ENCODE results near the gene ESRRA. TPM values are rescaled to one million over a fixed set of nuclear protein-coding genes. Genes with fewer than 3 reads are reported as not detected.

Gene ESRRA
- total and polyA plus RNA-seq, 2 of the 4 experiments (the other 2 are of a cell fraction), result 10.2 to 15.0 TPM

- no peak overlapping the region for H2AK9ac ChIP-seq (replicated peaks; ENCODE audit: low read depth, low read length, poor library complexity)
- no peak overlapping the region for H2BK15ac ChIP-seq (ENCODE audit: low read depth, low read length)
- dilution Hi-C loops (cut with HindIII; ENCODE audit: low sequenced_read_pairs, unreplicated experiment) (no loop called here), in situ Hi-C loops (cut with MboI; ENCODE audit: low sequenced_read_pairs) (no loop called here), intact Hi-C loops (cut with micrococcal nuclease) (no loop called here)
- TF ChIP-seq CEBPB (IDR thresholded peaks at IDR 0.05; ENCODE audit: low read depth, low read length) (peak; percentile 33; the same call in 1 of the 2 replicates), RAD21 (IDR thresholded peaks at IDR 0.05; ENCODE audit: low read length) (no peak)
- 0 out of 2 replicates have a peak, but pooled peaks cover 3% of the 10 kb centered on the region for H4K20me1 ChIP-seq (ENCODE audit: insufficient read depth, low read length)
- ChIA-PET POLR2A (ENCODE audit: unreplicated experiment) (interaction anchor here (0.7 kb wide), 1 partner anchor 135 kb away, joined by 4 read pairs; no protein-coding TSS in a partner anchor), CTCF (no interaction called here)
- no peak overlapping the region; the same call in 1 of the 2 replicates for H2AK5ac ChIP-seq (ENCODE audit: low read depth, low read length)
- H4K91ac ChIP-seq (ENCODE audit: insufficient read depth, low read depth, low read length), result no peak overlapping the region
- peaks cover 6% of the 10 kb centered on the region for H3K4me1 ChIP-seq (ENCODE audit: control insufficient read depth, insufficient read depth, low read length)
- H3K27ac ChIP-seq (ENCODE audit: insufficient read depth, low read length), result no peak overlapping the region
- WGBS, 2 experiments (ENCODE audit: extremely low coverage in 2 of 2, insufficient read length in 1 of 2), result 70% methylated on average over 2 of the region's 8 CpGs; no CpG with 5 or more reads in 1 of the 2 experiments
- H3K9ac ChIP-seq (ENCODE audit: low read depth, low read length), result no peak overlapping the region
- peaks cover 3% of the 10 kb centered on the region; the same call in 1 of the 2 replicates for H3K9me1 ChIP-seq (ENCODE audit: insufficient read depth, low read length)
- H3K56ac ChIP-seq (ENCODE audit: extremely low read depth, insufficient read depth, low read length), result no peak overlapping the region
- no peak overlapping the region for H2BK20ac ChIP-seq (ENCODE audit: low read depth, low read length)
- H3K9me3 ChIP-seq (ENCODE audit: control insufficient read depth, insufficient read depth, low read length), result no peaks in the 10 kb centered on the region
- H2BK5ac ChIP-seq (ENCODE audit: low read depth, low read length, poor library complexity, severe bottlenecking), result no peak overlapping the region
- H3K4ac ChIP-seq (ENCODE audit: low read depth, low read length), result no peak overlapping the region
- no peaks in the 10 kb centered on the region for H3K36me3 ChIP-seq (ENCODE audit: control insufficient read depth, insufficient read depth, low read length)
- no peak overlapping the region for H4K5ac ChIP-seq (ENCODE audit: low read depth, low read length)
- peaks cover 9% of the 10 kb centered on the region; the same call in 1 of the 2 replicates for H3K27me3 ChIP-seq (ENCODE audit: control insufficient read depth, insufficient read depth, low read length)
- no peak overlapping the region for H2AFZ ChIP-seq (replicated peaks; ENCODE audit: low read length, poor library complexity)
- BruUV-seq (replicated peaks), result no TSS peak
- DNase-seq, result no peak
- ATAC-seq (ENCODE audit: low read depth), result no peak
- H3K14ac ChIP-seq (replicated peaks; ENCODE audit: low read depth, low read length), result no peak overlapping the region
- no peak overlapping the region for H3K4me3 ChIP-seq (ENCODE audit: insufficient read depth, low read depth, low read length)
- no peak overlapping the region for H2BK120ac ChIP-seq (ENCODE audit: low read depth, low read length)
- H4K8ac ChIP-seq (ENCODE audit: low read depth in 2 of 2, low read length in 2 of 2), result no peak overlapping the region
- H3K23ac ChIP-seq (ENCODE audit: low read depth, low read length), result no peak overlapping the region
- no peaks in the 10 kb centered on the region for H3K79me1 ChIP-seq (ENCODE audit: low read depth in 1 of 2, low read length in 2 of 2)
- no peak overlapping the region for H3K18ac ChIP-seq (ENCODE audit: low read depth, low read length)
- no peak overlapping the region for H3K4me2 ChIP-seq (ENCODE audit: low read depth, low read length)
Observed at GRCh38 chr11:64337538-64338249, 32.4 kb downstream of the ESRRA start.

Measured in IMR-90 (cell line).